Measurements from ENCODE around the gene PIGQ. TPM values are rescaled to one million over a fixed set of nuclear protein-coding genes. Genes with fewer than 3 reads are reported as not detected.

Gene PIGQ
- 7.6 and 7.7 TPM in 2 replicates for total RNA-seq (2014; rRNA removed; shearing (Covaris generic))

DNA sequence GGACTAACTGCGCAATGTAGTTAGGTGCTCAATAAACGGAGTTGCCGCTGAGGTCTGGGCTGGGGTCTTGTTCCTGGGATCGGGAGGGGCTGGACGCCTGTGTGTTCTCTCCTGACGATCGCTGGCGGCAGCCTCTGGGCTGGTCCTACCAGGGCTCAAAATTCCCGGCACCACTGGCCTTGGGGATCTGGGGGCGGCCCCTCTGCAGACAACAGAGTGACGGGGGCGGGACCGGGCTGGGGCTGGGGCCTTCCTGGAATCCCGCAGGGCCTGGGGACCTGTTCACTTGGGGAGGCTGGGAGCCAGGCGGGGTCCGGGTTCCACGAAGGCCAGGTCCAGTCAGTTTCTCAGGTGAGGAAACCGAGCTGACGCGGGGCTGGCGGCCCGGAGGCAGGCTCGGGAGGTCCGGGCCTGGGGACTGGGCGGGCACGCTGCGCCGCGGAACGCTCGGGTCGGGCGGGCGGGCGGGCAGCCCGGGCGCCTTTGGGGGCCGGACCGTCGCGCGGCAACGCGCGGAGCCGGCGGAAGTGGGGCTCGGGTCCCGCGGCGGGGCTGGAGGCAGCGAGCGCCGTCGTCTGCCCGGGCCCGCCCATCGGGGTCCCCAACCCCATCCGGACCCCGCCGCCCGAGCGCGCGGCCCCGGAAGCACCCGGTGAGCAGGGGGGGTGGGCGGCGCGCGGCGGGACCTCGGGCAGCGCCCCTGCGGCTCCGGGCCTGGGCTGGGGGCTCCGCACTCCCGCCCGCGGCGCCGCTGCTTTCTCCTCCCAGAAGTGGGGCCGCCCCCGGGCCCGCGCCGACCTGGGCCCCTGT lies at the start of gene PIGQ:
Gene PIGQ, plus strand, starts transcription at position 524 of the 810 bp plus-strand sequence. CDS start 4,107 bp downstream, outside the sequence.
- DNase-seq (ENCODE audit: low spot score) = no peak

GRCh38 chr16:520847-521246 lies 48.9 kb upstream of the PIGQ start:
- DNase-seq (ENCODE audit: low spot score) = no peak

DNA sequence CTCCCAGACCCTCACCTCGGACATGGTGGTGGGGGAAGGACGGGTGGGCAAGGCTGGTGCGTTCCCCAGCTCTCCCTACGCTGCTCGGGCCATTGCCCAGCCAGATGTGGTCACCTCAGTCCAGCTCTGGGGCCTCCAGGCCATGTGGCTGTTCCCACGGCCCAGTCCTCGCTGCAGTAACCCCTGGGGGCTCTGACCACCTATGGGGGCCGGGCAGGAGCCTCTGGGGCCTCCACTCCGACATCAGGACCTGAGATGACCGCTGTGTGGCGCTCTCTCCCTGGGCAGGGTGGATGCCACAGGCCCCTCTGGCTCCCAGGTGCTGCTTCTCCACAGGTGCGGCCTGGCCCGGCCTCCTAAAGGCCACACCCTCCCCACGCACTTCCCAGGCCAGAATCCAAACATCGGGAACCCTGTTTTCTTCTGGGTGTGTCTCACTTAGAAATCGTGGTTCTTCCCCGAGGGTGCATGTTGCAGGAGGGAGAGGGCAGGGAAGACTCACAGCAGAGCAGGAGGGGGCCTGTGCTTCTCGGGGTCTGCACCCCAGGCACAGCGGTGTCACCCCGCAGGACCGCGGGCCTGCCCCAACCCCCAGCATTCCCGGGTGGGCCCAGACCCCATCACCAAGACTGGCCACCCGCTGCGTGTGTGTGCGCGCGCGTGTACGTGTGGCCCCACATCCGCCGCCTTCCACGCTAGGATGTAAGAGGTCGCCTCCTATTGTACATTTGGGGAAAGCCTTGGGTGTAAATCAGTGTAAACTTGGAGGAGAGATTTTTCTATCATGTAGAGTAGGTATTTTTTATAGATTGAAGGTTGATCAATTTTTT lies 48.2 kb upstream of the PIGQ start:
- DNase-seq (ENCODE audit: low spot score) = no peak

DNA sequence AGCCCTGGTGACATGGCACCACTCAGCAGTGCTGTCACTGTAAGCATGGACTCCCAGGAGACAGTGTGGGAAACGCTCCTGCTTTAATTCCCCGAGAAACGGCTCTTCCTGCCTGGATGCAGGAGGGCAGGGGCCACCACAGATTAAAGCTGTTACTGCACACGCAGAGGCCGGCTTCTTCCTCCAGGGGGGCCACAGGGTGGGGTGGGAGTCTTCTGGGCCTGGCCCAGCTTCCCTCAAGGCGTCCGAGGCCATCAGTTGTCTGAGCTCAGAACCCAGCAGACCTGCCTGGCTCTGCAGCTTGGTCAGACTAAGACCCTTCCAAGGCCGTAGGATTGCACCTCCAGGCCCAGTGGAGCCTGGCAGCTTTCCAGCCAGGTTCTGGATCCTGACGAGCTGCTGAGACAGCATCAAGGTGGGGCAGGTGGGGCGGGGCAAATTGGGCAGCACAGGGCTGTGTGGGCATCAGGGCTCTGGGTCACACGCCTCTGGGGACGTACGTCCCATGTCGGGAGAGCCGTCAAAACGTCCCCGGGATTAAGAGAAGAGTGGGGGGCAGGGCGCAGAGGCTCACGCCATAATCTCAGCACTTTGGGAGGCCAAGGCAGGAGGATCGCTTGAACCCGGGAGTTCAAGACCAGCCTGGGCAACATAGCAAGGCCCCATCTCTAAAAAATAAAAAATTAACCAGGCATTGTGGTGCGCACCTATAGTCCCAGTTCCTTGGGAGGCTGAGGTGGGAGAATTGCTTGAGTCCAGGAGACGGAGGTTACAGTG lies 47.3 kb upstream of the PIGQ start:
- DNase-seq (ENCODE audit: low spot score) = no peak

DNA sequence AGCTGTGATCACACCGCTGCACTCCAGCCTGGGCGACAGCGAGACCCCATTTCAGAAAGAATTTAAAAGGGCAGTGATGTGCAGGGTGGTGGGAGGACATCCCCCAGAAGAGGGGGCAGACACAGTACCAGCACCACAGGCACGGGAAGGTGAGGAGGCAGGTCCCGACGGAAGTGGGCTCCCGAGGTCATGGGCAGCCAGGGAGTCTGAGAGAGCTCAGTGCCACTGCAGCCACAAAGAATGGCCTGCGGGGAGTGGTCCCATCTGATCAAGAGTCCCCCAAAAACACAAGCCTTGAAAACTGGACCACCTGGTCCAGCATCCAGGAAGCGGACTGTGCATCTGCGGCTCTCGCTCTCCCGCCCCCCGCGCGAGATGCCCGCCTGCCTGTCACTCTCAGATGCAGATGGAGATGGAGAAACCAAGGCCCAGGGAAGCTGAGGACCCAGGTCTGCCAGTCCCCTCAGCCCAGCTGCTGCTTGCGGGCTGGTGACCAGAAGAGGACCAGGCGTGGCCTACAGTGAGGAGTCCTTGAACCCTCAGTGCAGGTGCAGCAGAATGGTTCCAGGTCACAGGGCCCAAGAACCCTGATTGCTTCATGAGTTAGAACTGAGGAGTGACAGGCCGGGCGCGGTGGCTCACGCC lies 46.5 kb upstream of the PIGQ start:
- no peak for DNase-seq (ENCODE audit: low spot score)

DNA sequence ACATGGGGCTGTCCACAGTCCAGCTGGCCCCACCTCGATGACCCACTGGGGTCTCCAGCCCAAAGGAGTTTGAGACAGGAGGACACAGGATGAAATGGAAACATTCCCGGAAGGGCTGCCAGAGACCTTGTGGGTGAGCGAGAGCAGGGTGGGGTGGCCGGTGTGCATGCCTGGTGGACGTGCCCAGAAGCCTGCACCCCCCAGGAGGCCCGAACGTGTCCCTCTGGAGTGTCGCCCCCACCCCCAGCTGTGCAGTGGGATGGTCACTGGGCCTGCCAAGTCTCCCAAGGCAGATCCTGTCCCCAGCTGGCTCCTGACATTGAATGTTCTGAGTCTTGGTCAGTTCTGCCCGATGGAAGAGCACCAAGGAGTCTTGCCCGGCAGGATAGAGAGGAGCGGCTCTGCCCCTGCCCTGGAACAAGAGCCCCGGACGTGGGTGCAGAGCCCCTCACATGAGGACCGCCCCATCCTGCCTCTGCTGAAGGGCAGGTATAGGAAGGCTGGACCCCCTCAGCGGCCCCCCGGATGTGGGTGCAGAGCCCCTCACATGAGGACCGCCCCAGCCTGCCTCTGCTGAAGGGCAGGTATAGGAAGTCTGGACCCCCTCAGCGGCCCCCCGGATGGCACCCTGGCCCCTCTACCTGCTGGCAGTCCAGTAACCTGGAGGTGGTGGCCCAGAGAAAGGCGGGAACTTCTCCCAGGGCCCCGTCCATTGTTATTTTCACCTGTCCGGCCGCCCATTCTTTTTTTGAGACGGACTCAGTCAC lies 45.3 kb upstream of the PIGQ start:
- DNase-seq (ENCODE audit: low spot score) = no peak

DNA sequence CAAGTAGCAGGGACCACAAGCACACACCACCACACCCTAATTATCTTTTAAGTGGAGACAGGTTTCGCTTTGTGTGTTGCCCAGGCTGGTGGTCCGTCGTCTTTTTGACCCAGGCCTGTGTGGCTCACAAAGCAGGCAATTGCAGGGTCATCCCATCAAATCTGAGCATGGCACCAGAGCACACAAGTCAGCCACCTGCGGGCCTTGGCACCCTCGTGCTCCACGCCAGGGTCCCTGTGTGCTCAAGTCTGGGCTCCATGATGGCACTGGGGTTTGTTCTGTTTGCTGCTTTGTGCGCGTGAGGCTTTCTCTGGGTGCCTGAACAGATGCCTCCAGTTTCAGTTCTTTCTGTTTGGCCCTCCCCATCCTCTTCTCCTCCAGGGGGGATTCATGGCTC lies 44.6 kb upstream of the PIGQ start:
- DNase-seq (ENCODE audit: low spot score) = no peak

DNA sequence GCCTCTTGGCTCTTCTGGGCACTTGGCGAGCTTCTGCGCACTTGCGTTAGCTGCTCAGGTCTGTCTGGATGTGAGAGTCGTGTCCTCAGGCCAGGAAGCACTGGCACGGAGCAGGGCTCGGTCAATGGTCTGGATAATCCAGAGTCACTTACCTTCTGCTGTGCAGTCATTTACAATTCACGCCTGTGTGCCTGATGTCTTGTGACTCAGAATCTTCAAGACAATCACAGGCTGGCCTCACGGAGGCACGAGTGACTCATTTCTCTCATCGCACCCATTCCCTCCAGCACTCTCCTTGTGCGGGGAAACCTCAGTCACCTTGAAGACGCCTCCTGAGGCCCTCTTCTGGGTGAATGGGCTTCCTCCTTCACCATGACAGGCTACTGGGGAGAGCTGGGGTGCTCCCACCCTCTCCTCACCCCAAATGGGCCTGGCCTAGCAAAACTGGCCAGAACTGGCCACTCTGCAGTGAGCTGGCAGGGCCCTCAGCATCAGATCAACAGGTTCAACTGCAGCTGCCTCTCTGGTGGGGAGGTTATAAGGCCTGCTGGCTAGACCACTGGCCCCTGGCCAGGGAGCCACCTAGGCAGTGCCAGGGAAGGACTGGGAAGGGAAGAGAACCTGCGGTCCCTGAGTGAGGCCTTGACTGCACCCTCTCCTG lies 44.1 kb upstream of the PIGQ start:
- DNase-seq (ENCODE audit: low spot score) = peak; percentile 65

- DNase-seq (ENCODE audit: low spot score) = no peak
Observed at GRCh38 chr16:526181-527014, 43.4 kb upstream of the PIGQ start.

GRCh38 chr16:527015-527903 lies 42.5 kb upstream of the PIGQ start, which contains the start of gene CAPN15:
TSS of gene CAPN15 (plus strand) at chr16:527712. CDS start at chr16:546839, 19,127 bp downstream.
- peak; percentile 63 for DNase-seq (ENCODE audit: low spot score)

DNA sequence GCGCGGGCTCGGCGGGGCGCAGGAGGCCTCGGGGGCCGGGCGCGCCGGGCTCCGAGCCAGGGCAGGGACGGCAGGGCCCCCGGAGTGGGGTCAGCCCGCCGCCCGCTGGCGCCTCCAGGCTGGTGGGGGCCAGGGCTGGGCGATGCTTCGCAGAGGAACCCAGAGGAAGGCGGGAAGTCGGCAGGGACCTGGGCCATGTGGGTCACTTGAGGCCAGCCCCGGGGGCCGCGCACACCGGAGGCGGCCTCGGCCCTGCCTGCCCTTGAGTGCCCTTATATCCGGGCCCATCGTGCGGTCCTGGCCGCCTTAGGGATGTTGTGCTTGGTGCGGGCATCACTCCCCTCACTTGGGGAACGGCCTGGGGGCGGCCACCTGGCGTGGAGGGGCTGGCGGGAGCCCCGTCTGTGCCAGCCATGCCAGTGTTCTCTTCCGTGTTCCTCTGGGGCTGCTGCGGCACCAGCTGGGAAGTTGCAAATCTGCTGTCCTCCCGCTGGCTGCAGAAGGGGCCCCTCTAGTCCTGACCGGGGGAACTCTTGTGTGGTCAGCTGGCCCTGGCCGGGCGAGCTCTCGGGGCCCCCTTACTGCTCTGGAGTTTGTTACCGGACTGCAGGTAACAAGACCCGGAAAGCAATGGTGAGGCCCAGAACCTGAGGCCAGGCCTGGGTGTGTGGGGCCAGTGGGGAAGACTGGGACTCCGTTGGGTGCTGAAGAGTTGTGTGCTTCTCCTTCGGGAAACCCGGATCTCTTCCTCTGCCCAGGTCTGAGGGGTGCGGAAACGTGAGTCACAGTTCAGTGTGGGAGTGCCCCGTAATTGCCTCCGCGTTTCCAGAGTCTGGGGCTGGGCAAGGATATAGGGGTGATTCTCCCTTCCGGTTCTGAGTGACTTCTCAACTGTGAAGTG lies 41.4 kb upstream of the PIGQ start:
- peak; percentile 24 for DNase-seq (ENCODE audit: low spot score)

DNA sequence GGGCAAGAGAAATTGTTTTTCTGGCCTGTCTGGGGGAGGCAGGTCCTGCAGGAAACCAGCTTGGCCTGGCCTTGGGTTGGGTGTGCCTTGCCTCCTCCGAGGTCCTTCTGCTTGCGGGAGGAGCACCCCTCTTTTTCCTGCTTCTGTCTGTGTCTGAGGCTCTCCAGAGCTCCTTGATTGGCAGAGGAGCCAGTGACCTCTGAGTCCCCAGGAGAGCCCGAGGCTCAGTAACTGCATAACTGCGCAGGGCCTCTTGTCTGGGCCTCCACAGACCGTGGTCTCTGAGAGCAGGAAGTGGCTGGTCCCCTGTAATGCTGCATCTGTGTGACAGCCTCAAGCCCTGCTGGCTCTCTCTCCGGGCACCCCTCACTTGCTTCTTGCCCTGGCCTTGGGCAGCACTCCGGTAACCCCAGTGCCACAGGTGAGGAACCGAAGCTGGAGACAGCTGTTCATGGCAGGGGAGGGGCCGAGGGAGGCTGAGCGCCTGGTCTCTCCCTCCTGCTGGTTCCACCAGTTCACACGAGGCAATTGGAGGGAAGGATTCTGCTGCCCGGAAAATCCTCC lies 40.7 kb upstream of the PIGQ start:
- no peak for DNase-seq (ENCODE audit: low spot score)

DNA sequence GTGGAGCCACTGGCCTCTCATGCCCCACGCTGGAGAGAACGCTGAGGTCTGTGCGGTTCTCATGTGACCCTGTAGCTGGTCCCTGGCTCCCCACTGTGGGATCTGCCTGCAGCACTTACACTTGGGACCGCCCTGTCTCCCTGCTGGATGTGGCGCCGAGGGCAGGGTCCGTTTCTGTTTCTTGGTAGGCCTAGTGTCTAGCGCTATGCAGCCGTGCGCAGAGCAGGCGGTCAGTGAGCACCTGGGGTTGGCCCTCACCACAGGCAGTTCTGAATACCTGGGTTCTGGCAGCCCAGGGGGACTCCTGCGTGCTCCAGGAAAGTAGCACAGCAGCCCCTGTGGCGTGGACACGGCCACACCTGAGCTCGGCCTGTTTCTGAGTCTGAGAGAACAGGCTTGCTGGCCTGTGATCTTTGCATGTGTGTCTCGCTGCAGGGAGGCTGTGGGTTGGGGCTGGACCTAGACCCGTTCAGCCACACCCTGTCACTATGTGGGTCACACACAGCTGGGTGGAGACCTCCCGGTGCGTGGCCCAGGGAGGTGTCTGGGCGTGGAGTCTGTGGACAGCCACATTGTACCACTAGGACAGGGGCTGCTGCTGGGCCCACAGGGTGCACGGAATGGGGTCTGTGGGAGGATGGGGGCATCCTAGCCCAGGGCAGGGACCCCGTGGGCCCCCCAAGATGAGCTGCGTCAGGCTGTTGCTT lies 39.5 kb upstream of the PIGQ start:
- no peak for DNase-seq (ENCODE audit: low spot score)

- no peak for DNase-seq (ENCODE audit: low spot score)
Observed at GRCh38 chr16:531494-532125, 38.2 kb upstream of the PIGQ start.

- DNase-seq (ENCODE audit: low spot score) = no peak
Observed at GRCh38 chr16:533391-534123, 36.2 kb upstream of the PIGQ start.

All from H4 (cell line).